ENCODE results near the gene PBX4. TPM values are rescaled to one million over a fixed set of nuclear protein-coding genes. Genes with fewer than 3 reads are reported as not detected.

PBX4 gene
- total and polyA plus RNA-seq, 2 experiments from 2014 or later: 2.6 to 4.1 TPM

- H3K36me3 Mint-ChIP-seq (ENCODE audit: low read depth): no peaks in the 10 kb centered on the region; the same call in 2 of the 3 replicates
- Histone ChIP-seq H3K27me3 (ENCODE audit: insufficient read depth) (peaks cover 7% of the 10 kb centered on the region; the same call in 1 of the 2 replicates), H3F3A (replicated peaks; ENCODE audit: low read depth) (0 out of 2 replicates have a peak, but pooled peaks cover 3% of the 10 kb centered on the region), H3K4me2 (no peak overlapping the region), H3K79me2 (replicated peaks; ENCODE audit: insufficient read depth) (no peaks in the 10 kb centered on the region), H4K20me1 (replicated peaks; ENCODE audit: insufficient read depth) (no peaks in the 10 kb centered on the region), H3K36me3 (ENCODE audit: insufficient read depth) (no peaks in the 10 kb centered on the region), H2AFZ (no peak overlapping the region), H3K4me3 (no peak overlapping the region), H3K27ac (ENCODE audit: low read depth) (no peak overlapping the region), H3K9me2 (ENCODE audit: insufficient read depth) (no peaks in the 10 kb centered on the region), H3K4me1 (ENCODE audit: insufficient read depth) (no peaks in the 10 kb centered on the region; the same call in 1 of the 2 replicates)
- DNase-seq (ENCODE audit: low spot score) (no peak), ATAC-seq (no peak)
- peaks cover 22% of the 10 kb centered on the region for H3K27me3 Mint-ChIP-seq (ENCODE audit: insufficient read depth, low read depth, poor library complexity)
- no peaks in the 10 kb centered on the region; the same call in 2 of the 3 replicates for H3K9me3 Mint-ChIP-seq
- peaks cover 9% of the 10 kb centered on the region; the same call in 2 of the 3 replicates for H3K4me1 Mint-ChIP-seq
- TF ChIP-seq ZNF331 (CRISPR knock-in tag; IDR thresholded peaks at IDR 0.05; ENCODE audit: low read depth) (no peak), EZH2 (IDR thresholded peaks at IDR 0.05; ENCODE audit: low read depth, unreplicated experiment) (no peak), CREB1 (CRISPR knock-in tag; IDR thresholded peaks at IDR 0.05; ENCODE audit: low read depth) (no peak), JUNB (IDR thresholded peaks at IDR 0.05; ENCODE audit: unreplicated experiment) (no peak), EZH2phosphoT487 (IDR thresholded peaks at IDR 0.05; ENCODE audit: unreplicated experiment) (no peak), NANOG (IDR thresholded peaks at IDR 0.05; ENCODE audit: borderline replicate concordance) (no peak), POLR2AphosphoS5 (IDR thresholded peaks at IDR 0.05; ENCODE audit: low read depth) (no peak), ZNF114 (CRISPR knock-in tag; IDR thresholded peaks at IDR 0.05) (no peak)
- TF ChIP-seq, protein P1, sequence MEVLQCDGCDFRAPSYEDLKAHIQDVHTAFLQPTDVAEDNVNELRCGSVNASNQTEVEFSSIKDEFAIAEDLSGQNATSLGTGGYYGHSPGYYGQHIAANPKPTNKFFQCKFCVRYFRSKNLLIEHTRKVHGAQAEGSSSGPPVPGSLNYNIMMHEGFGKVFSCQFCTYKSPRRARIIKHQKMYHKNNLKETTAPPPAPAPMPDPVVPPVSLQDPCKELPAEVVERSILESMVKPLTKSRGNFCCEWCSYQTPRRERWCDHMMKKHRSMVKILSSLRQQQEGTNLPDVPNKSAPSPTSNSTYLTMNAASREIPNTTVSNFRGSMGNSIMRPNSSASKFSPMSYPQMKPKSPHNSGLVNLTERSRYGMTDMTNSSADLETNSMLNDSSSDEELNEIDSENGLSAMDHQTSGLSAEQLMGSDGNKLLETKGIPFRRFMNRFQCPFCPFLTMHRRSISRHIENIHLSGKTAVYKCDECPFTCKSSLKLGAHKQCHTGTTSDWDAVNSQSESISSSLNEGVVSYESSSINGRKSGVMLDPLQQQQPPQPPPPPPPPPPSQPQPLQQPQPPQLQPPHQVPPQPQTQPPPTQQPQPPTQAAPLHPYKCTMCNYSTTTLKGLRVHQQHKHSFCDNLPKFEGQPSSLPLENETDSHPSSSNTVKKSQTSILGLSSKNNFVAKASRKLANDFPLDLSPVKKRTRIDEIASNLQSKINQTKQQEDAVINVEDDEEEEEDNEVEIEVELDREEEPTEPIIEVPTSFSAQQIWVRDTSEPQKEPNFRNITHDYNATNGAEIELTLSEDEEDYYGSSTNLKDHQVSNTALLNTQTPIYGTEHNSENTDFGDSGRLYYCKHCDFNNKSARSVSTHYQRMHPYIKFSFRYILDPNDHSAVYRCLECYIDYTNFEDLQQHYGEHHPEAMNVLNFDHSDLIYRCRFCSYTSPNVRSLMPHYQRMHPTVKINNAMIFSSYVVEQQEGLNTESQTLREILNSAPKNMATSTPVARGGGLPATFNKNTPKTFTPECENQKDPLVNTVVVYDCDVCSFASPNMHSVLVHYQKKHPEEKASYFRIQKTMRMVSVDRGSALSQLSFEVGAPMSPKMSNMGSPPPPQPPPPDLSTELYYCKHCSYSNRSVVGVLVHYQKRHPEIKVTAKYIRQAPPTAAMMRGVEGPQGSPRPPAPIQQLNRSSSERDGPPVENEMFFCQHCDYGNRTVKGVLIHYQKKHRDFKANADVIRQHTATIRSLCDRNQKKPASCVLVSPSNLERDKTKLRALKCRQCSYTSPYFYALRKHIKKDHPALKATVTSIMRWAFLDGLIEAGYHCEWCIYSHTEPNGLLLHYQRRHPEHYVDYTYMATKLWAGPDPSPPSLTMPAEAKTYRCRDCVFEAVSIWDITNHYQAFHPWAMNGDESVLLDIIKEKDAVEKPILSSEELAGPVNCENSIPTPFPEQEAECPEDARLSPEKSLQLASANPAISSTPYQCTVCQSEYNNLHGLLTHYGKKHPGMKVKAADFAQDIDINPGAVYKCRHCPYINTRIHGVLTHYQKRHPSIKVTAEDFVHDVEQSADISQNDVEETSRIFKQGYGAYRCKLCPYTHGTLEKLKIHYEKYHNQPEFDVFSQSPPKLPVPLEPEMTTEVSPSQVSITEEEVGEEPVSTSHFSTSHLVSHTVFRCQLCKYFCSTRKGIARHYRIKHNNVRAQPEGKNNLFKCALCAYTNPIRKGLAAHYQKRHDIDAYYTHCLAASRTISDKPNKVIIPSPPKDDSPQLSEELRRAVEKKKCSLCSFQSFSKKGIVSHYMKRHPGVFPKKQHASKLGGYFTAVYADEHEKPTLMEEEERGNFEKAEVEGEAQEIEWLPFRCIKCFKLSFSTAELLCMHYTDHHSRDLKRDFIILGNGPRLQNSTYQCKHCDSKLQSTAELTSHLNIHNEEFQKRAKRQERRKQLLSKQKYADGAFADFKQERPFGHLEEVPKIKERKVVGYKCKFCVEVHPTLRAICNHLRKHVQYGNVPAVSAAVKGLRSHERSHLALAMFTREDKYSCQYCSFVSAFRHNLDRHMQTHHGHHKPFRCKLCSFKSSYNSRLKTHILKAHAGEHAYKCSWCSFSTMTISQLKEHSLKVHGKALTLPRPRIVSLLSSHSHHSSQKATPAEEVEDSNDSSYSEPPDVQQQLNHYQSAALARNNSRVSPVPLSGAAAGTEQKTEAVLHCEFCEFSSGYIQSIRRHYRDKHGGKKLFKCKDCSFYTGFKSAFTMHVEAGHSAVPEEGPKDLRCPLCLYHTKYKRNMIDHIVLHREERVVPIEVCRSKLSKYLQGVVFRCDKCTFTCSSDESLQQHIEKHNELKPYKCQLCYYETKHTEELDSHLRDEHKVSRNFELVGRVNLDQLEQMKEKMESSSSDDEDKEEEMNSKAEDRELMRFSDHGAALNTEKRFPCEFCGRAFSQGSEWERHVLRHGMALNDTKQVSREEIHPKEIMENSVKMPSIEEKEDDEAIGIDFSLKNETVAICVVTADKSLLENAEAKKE (CRISPR knock-in tag; IDR thresholded peaks at IDR 0.05): no peak
- TF ChIP-seq, protein P2, sequence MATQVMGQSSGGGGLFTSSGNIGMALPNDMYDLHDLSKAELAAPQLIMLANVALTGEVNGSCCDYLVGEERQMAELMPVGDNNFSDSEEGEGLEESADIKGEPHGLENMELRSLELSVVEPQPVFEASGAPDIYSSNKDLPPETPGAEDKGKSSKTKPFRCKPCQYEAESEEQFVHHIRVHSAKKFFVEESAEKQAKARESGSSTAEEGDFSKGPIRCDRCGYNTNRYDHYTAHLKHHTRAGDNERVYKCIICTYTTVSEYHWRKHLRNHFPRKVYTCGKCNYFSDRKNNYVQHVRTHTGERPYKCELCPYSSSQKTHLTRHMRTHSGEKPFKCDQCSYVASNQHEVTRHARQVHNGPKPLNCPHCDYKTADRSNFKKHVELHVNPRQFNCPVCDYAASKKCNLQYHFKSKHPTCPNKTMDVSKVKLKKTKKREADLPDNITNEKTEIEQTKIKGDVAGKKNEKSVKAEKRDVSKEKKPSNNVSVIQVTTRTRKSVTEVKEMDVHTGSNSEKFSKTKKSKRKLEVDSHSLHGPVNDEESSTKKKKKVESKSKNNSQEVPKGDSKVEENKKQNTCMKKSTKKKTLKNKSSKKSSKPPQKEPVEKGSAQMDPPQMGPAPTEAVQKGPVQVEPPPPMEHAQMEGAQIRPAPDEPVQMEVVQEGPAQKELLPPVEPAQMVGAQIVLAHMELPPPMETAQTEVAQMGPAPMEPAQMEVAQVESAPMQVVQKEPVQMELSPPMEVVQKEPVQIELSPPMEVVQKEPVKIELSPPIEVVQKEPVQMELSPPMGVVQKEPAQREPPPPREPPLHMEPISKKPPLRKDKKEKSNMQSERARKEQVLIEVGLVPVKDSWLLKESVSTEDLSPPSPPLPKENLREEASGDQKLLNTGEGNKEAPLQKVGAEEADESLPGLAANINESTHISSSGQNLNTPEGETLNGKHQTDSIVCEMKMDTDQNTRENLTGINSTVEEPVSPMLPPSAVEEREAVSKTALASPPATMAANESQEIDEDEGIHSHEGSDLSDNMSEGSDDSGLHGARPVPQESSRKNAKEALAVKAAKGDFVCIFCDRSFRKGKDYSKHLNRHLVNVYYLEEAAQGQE (IDR thresholded peaks at IDR 0.05; ENCODE audit: unreplicated experiment): no peak
- no peak overlapping the region for H3K4me3 Mint-ChIP-seq
- H3K27ac Mint-ChIP-seq: no peak overlapping the region
Observed at GRCh38 chr19:19615086-19615485, 3.4 kb downstream of the PBX4 start.

Data from GM23338 (cell line).